Liver (tissue), 3 donors: ENCODE results near the gene LIPG.

Experiments
- EGR1 ChIP-seq, 2 donors: IDR thresholded peaks; 2 replicates each; pipeline ENCODE4 v1.6.1; 2016 to 2018; ENCODE audit warnings: antibody characterized with exemption in 2 of 2, low read depth in 2 of 2
- SP1 ChIP-seq: IDR thresholded peaks from 2 replicates; pipeline ENCODE4 v1.6.1; 2018; ENCODE audit warnings: antibody characterized with exemption, mild to moderate bottlenecking
- TF ChIP-seq, protein P1 (sequence below): fragments of 150-350 bp; IDR thresholded peaks from 2 replicates; pipeline ENCODE4 v1.5.1; 2017; ENCODE audit warnings: improper control_type of control experiment, low read depth, low read length; ENCODE audit not compliant: missing input control
- donor health status: healthy.
- donor health status: healthy.

GRCh38 chr18:49565612-49566011 lies 3.8 kb downstream of the LIPG start:
- TF ChIP-seq EGR1 (IDR thresholded peaks at IDR 0.05; ENCODE audit: low read depth in 2 of 2) (no peak), SP1 (no peak)
- TF ChIP-seq, protein P1, sequence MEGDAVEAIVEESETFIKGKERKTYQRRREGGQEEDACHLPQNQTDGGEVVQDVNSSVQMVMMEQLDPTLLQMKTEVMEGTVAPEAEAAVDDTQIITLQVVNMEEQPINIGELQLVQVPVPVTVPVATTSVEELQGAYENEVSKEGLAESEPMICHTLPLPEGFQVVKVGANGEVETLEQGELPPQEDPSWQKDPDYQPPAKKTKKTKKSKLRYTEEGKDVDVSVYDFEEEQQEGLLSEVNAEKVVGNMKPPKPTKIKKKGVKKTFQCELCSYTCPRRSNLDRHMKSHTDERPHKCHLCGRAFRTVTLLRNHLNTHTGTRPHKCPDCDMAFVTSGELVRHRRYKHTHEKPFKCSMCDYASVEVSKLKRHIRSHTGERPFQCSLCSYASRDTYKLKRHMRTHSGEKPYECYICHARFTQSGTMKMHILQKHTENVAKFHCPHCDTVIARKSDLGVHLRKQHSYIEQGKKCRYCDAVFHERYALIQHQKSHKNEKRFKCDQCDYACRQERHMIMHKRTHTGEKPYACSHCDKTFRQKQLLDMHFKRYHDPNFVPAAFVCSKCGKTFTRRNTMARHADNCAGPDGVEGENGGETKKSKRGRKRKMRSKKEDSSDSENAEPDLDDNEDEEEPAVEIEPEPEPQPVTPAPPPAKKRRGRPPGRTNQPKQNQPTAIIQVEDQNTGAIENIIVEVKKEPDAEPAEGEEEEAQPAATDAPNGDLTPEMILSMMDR = no peak
